Neural progenitor cell (in vitro differentiated cells): ENCODE measurements around the gene CACNG8.

ENCODE experiments used
- CTCF ChIP-seq: fragments of 200-600 bp; sonication (generic); IDR thresholded peaks from 2 replicates; pipeline ENCODE4 v1.5.1; 2017; ENCODE audit warnings: antibody characterized with exemption, mild to moderate bottlenecking
- EZH2 ChIP-seq: fragments of 200-600 bp; sonication (generic); IDR thresholded peaks from 2 replicates; pipeline ENCODE4 v1.6.1; 2017; ENCODE audit warnings: antibody characterized with exemption, mild to moderate bottlenecking, moderate library complexity

- TF ChIP-seq CTCF (no peak), EZH2 (no peak)
Observed at GRCh38 chr19:53951436-53951835, 11.3 kb upstream of the CACNG8 start.
